PC-3 (cell line): ENCODE data around the gene NEK11. TPM values are rescaled to one million over a fixed set of nuclear protein-coding genes. Genes with fewer than 3 reads are reported as not detected.

Experiments used
- ATAC-seq: fragments of 200-7000 bp; cut with Tn5 transposase; 2 replicates; pipeline ENCODE4 v1.9.1; 2020; ENCODE audit warnings: mild to moderate bottlenecking, moderate library complexity
- BruUV-seq: library from RNA; stranded (reverse); fragments of 400-500 nt; replicated peaks from 2 replicates; lab custom pipeline; 2021; lab: Mats Ljungman, UMichigan
- CTCF ChIA-PET: fragments of 300-600 bp; sonication (Branson Sonifier 250); formaldehyde crosslinking; loops from one replicate; lab custom pipeline; 2022; ENCODE audit warnings: antibody characterized with exemption; lab: Charles Lee
- POLR2A ChIA-PET: fragments of 300-600 bp; sonication (Branson Sonifier 250); formaldehyde crosslinking; loops from one replicate; lab custom pipeline; 2022; ENCODE audit warnings: antibody characterized with exemption; ENCODE audit not compliant: unreplicated experiment; lab: Charles Lee
- DNase-seq: peaks from one replicate; pipeline ENCODE4 v3.0.0-alpha.2; 2015
- H2AFZ ChIP-seq: fragments of 300-600 bp; sonication (generic); 2 replicates; pipeline ENCODE4 v1.6.0; 2016; ENCODE audit warnings: antibody characterized with exemption, low read length
- H3F3A ChIP-seq: fragments of 300-600 bp; sonication (generic); one replicate; pipeline ENCODE4 v1.6.0; 2017; ENCODE audit warnings: antibody characterized with exemption, low read length, control low read depth, mild to moderate bottlenecking; ENCODE audit not compliant: unreplicated experiment
- H3K27ac ChIP-seq: fragments of 300-600 bp; sonication (generic); 2 replicates; pipeline ENCODE4 v1.5.1; 2016; ENCODE audit warnings: mild to moderate bottlenecking, low read length
- H3K27me3 ChIP-seq: fragments of 300-600 bp; sonication (generic); 2 replicates; pipeline ENCODE4 v1.6.1; 2016; ENCODE audit warnings: low read length, mixed read lengths
- H3K36me3 ChIP-seq: fragments of 300-600 bp; sonication (generic); 2 replicates; pipeline ENCODE4 v1.6.1; 2016; ENCODE audit warnings: low read depth, mixed run types, low read length, mixed read lengths
- H3K4me1 ChIP-seq: fragments of 300-600 bp; sonication (generic); 2 replicates; pipeline ENCODE4 v1.5.1; 2016; ENCODE audit warnings: low read length; ENCODE audit not compliant: insufficient read depth
- H3K4me2 ChIP-seq: fragments of 300-600 bp; sonication (generic); 2 replicates; pipeline ENCODE4 v1.6.0; 2016; ENCODE audit warnings: low read length
- H3K4me3 ChIP-seq: fragments of 300-600 bp; sonication (generic); 2 replicates; pipeline ENCODE4 v1.5.1; 2016; ENCODE audit warnings: mild to moderate bottlenecking, low read length, mixed read lengths
- H3K79me2 ChIP-seq: fragments of 300-600 bp; sonication (generic); 2 replicates; pipeline ENCODE4 v1.6.1; 2017; ENCODE audit warnings: low read length, mixed read lengths
- H3K9ac ChIP-seq: fragments of 300-600 bp; sonication (generic); 2 replicates; pipeline ENCODE4 v1.6.0; 2016; ENCODE audit warnings: mild to moderate bottlenecking, low read length
- H3K9me2 ChIP-seq: fragments of 300-600 bp; sonication (generic); replicated peaks from 2 replicates; pipeline ENCODE4 v1.6.1; 2016; ENCODE audit warnings: mixed run types, low read length, mixed read lengths
- H3K9me3 ChIP-seq: fragments of 300-600 bp; sonication (generic); 2 replicates; pipeline ENCODE4 v1.6.1; 2016; ENCODE audit warnings: low read length, mixed read lengths
- H4K20me1 ChIP-seq: fragments of 300-600 bp; sonication (generic); 2 replicates; pipeline ENCODE4 v1.6.1; 2016; ENCODE audit warnings: low read length, mixed read lengths
- CTCF ChIP-seq: fragments of 300-600 bp; sonication (generic); conservative IDR thresholded peaks from 2 replicates; pipeline ENCODE4 v1.5.1; 2017; ENCODE audit warnings: antibody characterized with exemption, low read depth, mild to moderate bottlenecking, low read length
- EZH2 ChIP-seq: fragments of 300-600 bp; sonication (generic); IDR thresholded peaks from one replicate; pipeline ENCODE4 v1.6.1; 2017; ENCODE audit warnings: antibody characterized with exemption, mild to moderate bottlenecking, low read length; ENCODE audit not compliant: unreplicated experiment
- EZH2phosphoT487 ChIP-seq: fragments of 300-600 bp; sonication (generic); IDR thresholded peaks from 2 replicates; pipeline ENCODE4 v1.6.1; 2018; ENCODE audit warnings: mild to moderate bottlenecking, antibody characterized with exemption, low read length, borderline replicate concordance
- intact Hi-C: fragments of 100-400 bp; cut with micrococcal nuclease; formaldehyde crosslinking; loops from 2 replicates; pipeline ENCODE4 v1.9.0; 2023
- total RNA-seq: library from RNA; depleted of rRNA; stranded (reverse); fragments of >200 nt; gene quantifications from 2 replicates; pipeline ENCODE4 v1.2.3, GENCODE V29; 2014

Gene NEK11
- total RNA-seq, 1 experiment from 2014 or later = 3.1 TPM

GRCh38 chr3:131387796-131388489 lies 361.3 kb downstream of the NEK11 start:
- Histone ChIP-seq H3K4me1 (peaks cover under 1% of the 10 kb centered on the region; the same call in 1 of the 2 replicates), H3K9me3 (no peaks in the 10 kb centered on the region), H3K36me3 (no peaks in the 10 kb centered on the region), H3K9me2 (no peaks in the 10 kb centered on the region), H3K9ac (no peak overlapping the region), H3K27me3 (no peaks in the 10 kb centered on the region), H3K4me2 (no peak overlapping the region), H3F3A (no peaks in the 10 kb centered on the region), H3K27ac (no peak overlapping the region), H2AFZ (no peak overlapping the region), H3K4me3 (no peak overlapping the region), H4K20me1 (no peaks in the 10 kb centered on the region), H3K79me2 (no peaks in the 10 kb centered on the region)
- ATAC-seq = peak; percentile 15
- TF ChIP-seq EZH2phosphoT487 = no peak
- TF ChIP-seq EZH2 = no peak
- TF ChIP-seq CTCF = no peak
- intact Hi-C loops = loop anchor here (10.0 kb wide), 1 partner anchor 153 kb away; no protein-coding TSS in a partner anchor
- CTCF ChIA-PET = no interaction called here
- POLR2A ChIA-PET = no interaction called here
- no peak for DNase-seq
- no TSS peak for BruUV-seq

DNA sequence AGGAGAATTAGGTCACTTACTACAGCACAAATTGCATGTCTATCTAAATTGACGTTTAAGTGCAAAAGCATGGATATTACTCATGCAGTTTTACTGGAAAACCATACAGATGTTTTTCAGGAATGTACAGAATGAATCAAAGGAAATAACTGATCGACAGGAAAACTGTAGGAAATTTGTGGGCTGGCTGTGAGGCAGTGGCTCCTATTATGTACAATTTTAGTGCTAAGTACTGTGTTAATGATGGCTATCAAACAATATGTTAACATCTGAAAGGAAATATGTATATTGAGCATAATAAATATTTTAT lies 361.8 kb downstream of the NEK11 start:
- Histone ChIP-seq H3K27me3 (no peaks in the 10 kb centered on the region), H3K4me1 (no peaks in the 10 kb centered on the region), H3K36me3 (no peaks in the 10 kb centered on the region), H3K79me2 (no peaks in the 10 kb centered on the region), H3K4me2 (no peak overlapping the region), H4K20me1 (no peaks in the 10 kb centered on the region), H3K9me3 (no peaks in the 10 kb centered on the region), H3K4me3 (no peak overlapping the region), H3K9ac (no peak overlapping the region), H3F3A (no peaks in the 10 kb centered on the region), H3K9me2 (no peaks in the 10 kb centered on the region), H3K27ac (no peak overlapping the region), H2AFZ (no peak overlapping the region)
- CTCF ChIA-PET = no interaction called here
- TF ChIP-seq CTCF = no peak
- TF ChIP-seq EZH2phosphoT487 = no peak
- TF ChIP-seq EZH2 = no peak
- intact Hi-C loops = loop anchor here (10.0 kb wide), 1 partner anchor 154 kb away; no protein-coding TSS in a partner anchor
- peak; percentile 69 for ATAC-seq
- peak; percentile 28 for DNase-seq
- POLR2A ChIA-PET = no interaction called here
- no TSS peak for BruUV-seq

GRCh38 chr3:131390331-131390730 lies 363.7 kb downstream of the NEK11 start:
- H3K27ac ChIP-seq = no peak overlapping the region
- DNase-seq (no peak), ATAC-seq (no peak)
- no peak overlapping the region for H3K4me3 ChIP-seq
- no peaks in the 10 kb centered on the region for H4K20me1 ChIP-seq
- ChIA-PET CTCF (no interaction called here), POLR2A (no interaction called here)
- no peak overlapping the region for H3K4me2 ChIP-seq
- no peaks in the 10 kb centered on the region for H3K79me2 ChIP-seq
- TF ChIP-seq EZH2phosphoT487 (no peak), CTCF (no peak), EZH2 (no peak)
- intact Hi-C loops = no loop called here
- no peaks in the 10 kb centered on the region for H3K4me1 ChIP-seq
- H3K9me2 ChIP-seq = no peaks in the 10 kb centered on the region
- no peak overlapping the region for H2AFZ ChIP-seq
- H3K27me3 ChIP-seq = no peaks in the 10 kb centered on the region
- no TSS peak for BruUV-seq
- H3K36me3 ChIP-seq = no peaks in the 10 kb centered on the region
- no peaks in the 10 kb centered on the region for H3F3A ChIP-seq
- no peaks in the 10 kb centered on the region for H3K9me3 ChIP-seq
- no peak overlapping the region for H3K9ac ChIP-seq
